ENCODE data around the gene GALNT2. TPM values are rescaled to one million over a fixed set of nuclear protein-coding genes. Genes with fewer than 3 reads are reported as not detected.

The GALNT2 gene
- total RNA-seq, 1 donor from 2014 or later: 67.9 TPM

- DNase-seq (ENCODE audit: low spot score): no peak
These were observed 143.4 kb downstream of the GALNT2 start for GRCh38 chr1:230210326-230210980.

GRCh38 chr1:230210981-230211336 lies 143.9 kb downstream of the GALNT2 start:
- no peak for DNase-seq (ENCODE audit: low spot score)

GRCh38 chr1:230211436-230212145 lies 144.6 kb downstream of the GALNT2 start:
- no peak for DNase-seq (ENCODE audit: low spot score)

GRCh38 chr1:230212405-230212936 lies 145.4 kb downstream of the GALNT2 start:
- no peak for DNase-seq (ENCODE audit: low spot score)

GRCh38 chr1:230215031-230215430 lies 148.0 kb downstream of the GALNT2 start:
- no peak for DNase-seq (ENCODE audit: low spot score)

GRCh38 chr1:230215529-230215928 lies 148.5 kb downstream of the GALNT2 start:
- DNase-seq (ENCODE audit: low spot score): no peak

GRCh38 chr1:230216896-230217295 lies 149.9 kb downstream of the GALNT2 start:
- no peak for DNase-seq (ENCODE audit: low spot score)

GRCh38 chr1:230218667-230219066 lies 151.6 kb downstream of the GALNT2 start:
- DNase-seq (ENCODE audit: low spot score): no peak

GRCh38 chr1:230219174-230220067 lies 152.4 kb downstream of the GALNT2 start:
- no peak for DNase-seq (ENCODE audit: low spot score)

GRCh38 chr1:230220478-230220877 lies 153.4 kb downstream of the GALNT2 start:
- no peak for DNase-seq (ENCODE audit: low spot score)

- DNase-seq (ENCODE audit: low spot score): no peak
These were observed 153.9 kb downstream of the GALNT2 start for GRCh38 chr1:230220907-230221306.

GRCh38 chr1:230222678-230223077 lies 155.6 kb downstream of the GALNT2 start:
- no peak for DNase-seq (ENCODE audit: low spot score)

- DNase-seq (ENCODE audit: low spot score): no peak
These were observed 157.3 kb downstream of the GALNT2 start for GRCh38 chr1:230224101-230224960.

- DNase-seq (ENCODE audit: low spot score): no peak
These were observed 159.2 kb downstream of the GALNT2 start for GRCh38 chr1:230226007-230226800.

- DNase-seq (ENCODE audit: low spot score): no peak
These were observed 159.8 kb downstream of the GALNT2 start for GRCh38 chr1:230226814-230227213.

- no peak for DNase-seq (ENCODE audit: low spot score)
These were observed 161.3 kb downstream of the GALNT2 start for GRCh38 chr1:230228236-230228897.

GRCh38 chr1:230230273-230230672 lies 163.2 kb downstream of the GALNT2 start:
- DNase-seq (ENCODE audit: low spot score): no peak

- DNase-seq (ENCODE audit: low spot score): no peak
These were observed 164.1 kb downstream of the GALNT2 start for GRCh38 chr1:230230948-230231773.

GRCh38 chr1:230231774-230232145 lies 164.7 kb downstream of the GALNT2 start:
- peak; percentile 86 for DNase-seq (ENCODE audit: low spot score)

All from ureter (tissue), 1 donor.